ENCODE data around the gene NLRP8.
"Not testable (repeated sequence)": the region's sequence is repeated elsewhere in the genome, so short reads cannot be mapped to it uniquely, and the experiment has no call there.

Gene NLRP8

DNA sequence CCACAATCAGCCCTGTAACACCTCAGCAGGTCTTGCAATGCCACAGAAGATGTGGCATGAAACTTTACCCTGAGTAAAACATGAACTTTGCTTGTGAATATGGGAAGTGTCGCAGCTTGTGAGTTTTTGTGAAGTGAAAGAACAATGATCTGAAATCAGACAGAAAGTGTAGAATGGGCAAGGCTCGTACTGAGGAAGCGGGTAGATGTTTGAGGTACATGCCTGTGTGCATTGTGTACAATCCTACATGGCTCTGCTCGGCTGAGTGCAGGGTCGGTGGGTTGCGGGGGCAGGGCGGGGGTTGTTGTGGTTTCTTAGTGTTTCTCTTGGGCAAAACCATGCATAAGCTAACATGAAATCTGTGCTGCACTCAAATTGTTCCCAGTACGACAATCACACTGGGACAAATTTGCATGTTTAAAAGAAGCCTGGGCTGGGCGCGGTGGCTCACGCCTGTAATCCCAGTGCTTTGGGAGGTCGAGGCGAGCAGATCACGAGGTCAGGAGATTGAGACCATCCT is 16.6 kb upstream of the NLRP8 start:
- FAIRE-seq (no peak), DNase-seq (ENCODE audit: insufficient read length) (no peak)
- TF ChIP-seq POLR2AphosphoS5 (IDR thresholded peaks at IDR 0.05; ENCODE audit: low read depth, low read length) (no peak), TAF1 (IDR thresholded peaks at IDR 0.05; ENCODE audit: borderline replicate concordance, low read depth, low read length) (no peak), POLR2A (IDR thresholded peaks at IDR 0.05; ENCODE audit: low read depth, low read length) (no peak)

- TF ChIP-seq POLR2AphosphoS5 (IDR thresholded peaks at IDR 0.05; ENCODE audit: low read depth, low read length): no peak
- no peak for TF ChIP-seq POLR2A (IDR thresholded peaks at IDR 0.05; ENCODE audit: low read depth, low read length)
- no peak for TF ChIP-seq TAF1 (IDR thresholded peaks at IDR 0.05; ENCODE audit: borderline replicate concordance, low read depth, low read length)
- FAIRE-seq: no peak
- no peak for DNase-seq (ENCODE audit: insufficient read length)
Observed at GRCh38 chr19:55931936-55932386, 15.7 kb upstream of the NLRP8 start, which contains the start of gene NLRP13. Gene NLRP13 (minus strand): TSS chr19:55932336. CDS start chr19:55932311, 25 bp downstream.

DNA sequence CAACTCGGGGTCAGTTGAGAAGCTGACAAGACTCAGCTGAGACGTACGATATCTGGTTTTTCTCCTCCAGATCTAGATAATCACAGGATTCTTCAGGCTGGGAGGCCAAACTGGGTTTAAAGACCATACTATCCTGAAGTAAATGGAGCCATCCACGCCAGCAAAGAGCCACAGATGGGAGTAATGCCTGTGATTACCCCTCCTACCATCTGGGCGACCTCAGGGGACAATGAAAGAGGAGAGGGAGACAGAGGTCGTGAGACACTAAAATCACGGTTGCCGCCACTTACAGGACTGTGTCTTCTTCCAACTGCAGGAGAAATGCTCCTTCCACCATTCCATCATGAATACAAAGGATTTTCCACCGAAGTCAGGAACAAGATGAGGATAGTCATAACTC is 12.4 kb upstream of the NLRP8 start:
- TF ChIP-seq POLR2AphosphoS5 (IDR thresholded peaks at IDR 0.05; ENCODE audit: low read depth, low read length): no peak
- no peak for TF ChIP-seq POLR2A (IDR thresholded peaks at IDR 0.05; ENCODE audit: low read depth, low read length)
- no peak for TF ChIP-seq TAF1 (IDR thresholded peaks at IDR 0.05; ENCODE audit: borderline replicate concordance, low read depth, low read length)
- FAIRE-seq (no peak), DNase-seq (ENCODE audit: insufficient read length) (no peak)

DNA sequence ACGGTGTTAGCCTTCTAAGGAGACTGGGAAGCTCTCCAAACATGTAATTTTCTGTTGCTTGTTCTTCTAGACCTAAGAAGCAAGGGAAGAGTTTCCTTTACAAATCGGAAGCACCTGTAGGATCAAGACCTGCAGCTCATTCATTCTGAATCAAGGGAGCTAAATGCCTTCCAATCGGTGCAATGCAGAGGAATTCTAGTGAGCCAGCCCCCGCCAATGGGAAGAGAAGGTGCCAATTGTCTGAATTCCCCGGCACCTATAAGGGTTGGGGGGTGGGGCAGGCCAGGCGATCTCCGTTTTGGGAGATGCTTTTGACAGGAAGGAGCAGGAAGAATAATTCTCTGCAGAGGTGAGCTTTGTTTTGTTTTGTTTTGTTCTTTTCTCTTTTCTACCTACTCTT is 8.4 kb upstream of the NLRP8 start:
- TF ChIP-seq TAF1 (IDR thresholded peaks at IDR 0.05; ENCODE audit: borderline replicate concordance, low read depth, low read length) (no peak), POLR2A (IDR thresholded peaks at IDR 0.05; ENCODE audit: low read depth, low read length) (no peak), POLR2AphosphoS5 (IDR thresholded peaks at IDR 0.05; ENCODE audit: low read depth, low read length) (no peak)
- FAIRE-seq: no peak
- no peak for DNase-seq (ENCODE audit: insufficient read length)

DNA sequence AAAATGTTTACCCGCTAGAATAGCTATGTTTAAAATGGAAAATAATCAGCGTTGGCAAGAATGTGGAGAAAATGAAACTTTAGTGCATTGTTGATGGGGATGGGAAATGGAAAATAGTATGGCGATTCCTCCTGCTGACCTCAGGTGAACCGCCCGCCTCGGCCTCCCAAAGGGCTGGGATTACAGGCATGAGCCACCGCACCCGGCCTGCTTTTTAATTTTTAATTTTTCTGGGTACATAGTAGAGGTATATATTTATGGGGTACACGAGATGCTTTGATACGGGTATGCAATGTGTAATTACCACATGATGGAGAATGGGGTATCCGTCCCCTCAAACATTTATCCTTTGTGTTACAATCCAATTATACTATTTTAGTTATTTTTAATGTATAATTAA is 7.3 kb upstream of the NLRP8 start:
- no peak for TF ChIP-seq POLR2AphosphoS5 (IDR thresholded peaks at IDR 0.05; ENCODE audit: low read depth, low read length)
- no peak for TF ChIP-seq TAF1 (IDR thresholded peaks at IDR 0.05; ENCODE audit: borderline replicate concordance, low read depth, low read length)
- TF ChIP-seq POLR2A (IDR thresholded peaks at IDR 0.05; ENCODE audit: low read depth, low read length): no peak
- FAIRE-seq (no peak), DNase-seq (ENCODE audit: insufficient read length) (no peak)

- not testable (repeated sequence) for FAIRE-seq; DNase-seq (ENCODE audit: insufficient read length)
Observed at GRCh38 chr19:55950566-55950965, 2.9 kb downstream of the NLRP8 start.

DNA sequence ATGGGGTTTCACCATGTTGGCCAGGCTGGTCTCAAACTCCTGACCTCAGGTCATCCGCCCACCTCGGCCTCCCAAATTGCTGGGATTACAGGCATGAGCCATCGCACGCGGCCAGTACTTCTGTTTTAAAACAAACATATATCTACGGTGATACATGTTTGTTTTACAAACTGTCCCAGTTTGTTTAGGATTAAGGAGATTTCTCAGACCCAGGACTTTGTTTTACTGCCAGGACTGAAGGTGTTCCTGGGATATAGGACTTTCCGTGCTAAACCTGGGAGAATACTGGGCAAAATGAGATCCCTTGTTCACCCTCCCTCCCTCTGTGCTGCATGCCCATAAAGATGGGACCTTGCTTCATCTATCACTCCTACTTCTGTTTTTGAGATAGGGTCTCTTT is 8.8 kb downstream of the NLRP8 start:
- FAIRE-seq (no peak), DNase-seq (ENCODE audit: insufficient read length) (no peak)
- TF ChIP-seq TAF1 (IDR thresholded peaks at IDR 0.05; ENCODE audit: borderline replicate concordance, low read depth, low read length): no peak

- FAIRE-seq: no peak
- TF ChIP-seq TAF1 (IDR thresholded peaks at IDR 0.05; ENCODE audit: borderline replicate concordance, low read depth, low read length) (no peak), POLR2A (IDR thresholded peaks at IDR 0.05; ENCODE audit: low read depth, low read length) (no peak), POLR2AphosphoS5 (IDR thresholded peaks at IDR 0.05; ENCODE audit: low read depth, low read length) (no peak)
- DNase-seq (ENCODE audit: insufficient read length): no peak
Observed at GRCh38 chr19:55958356-55958755, 10.7 kb downstream of the NLRP8 start.

DNA sequence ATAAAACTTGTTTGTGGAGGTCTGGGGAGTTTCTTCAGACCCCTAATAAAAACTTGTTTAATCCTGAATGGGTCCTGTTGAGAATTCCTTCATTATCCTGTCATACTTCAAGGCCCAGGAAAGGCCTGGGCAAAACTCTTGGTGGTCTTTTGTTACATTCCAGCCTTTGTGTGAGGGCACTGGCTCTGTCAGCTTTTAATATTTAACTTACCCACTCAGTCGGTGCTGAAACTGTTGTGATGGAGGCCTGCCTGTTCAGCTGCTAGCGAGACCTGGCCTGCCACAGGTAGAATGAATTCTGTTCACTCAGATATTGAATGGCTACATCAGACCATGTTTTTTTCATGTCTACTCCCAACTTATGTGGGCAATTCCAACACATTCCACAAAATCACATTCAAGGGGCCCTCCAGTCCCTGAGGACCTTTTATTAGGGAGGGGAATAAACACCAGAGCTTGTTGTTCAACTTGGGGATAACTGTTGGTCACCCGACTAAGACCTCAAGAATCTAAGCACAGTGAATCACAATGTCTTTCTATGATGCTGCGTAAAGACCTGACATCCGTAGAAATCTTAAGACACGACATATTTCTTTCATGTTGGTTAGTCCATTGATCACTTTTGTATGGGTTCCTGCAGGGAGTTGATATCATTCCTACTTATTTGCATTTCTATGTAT is 12.5 kb downstream of the NLRP8 start:
- DNase-seq (ENCODE audit: insufficient read length) (no peak), FAIRE-seq (no peak)
- no peak for TF ChIP-seq POLR2AphosphoS5 (IDR thresholded peaks at IDR 0.05; ENCODE audit: low read depth, low read length)
- TF ChIP-seq TAF1 (IDR thresholded peaks at IDR 0.05; ENCODE audit: borderline replicate concordance, low read depth, low read length): no peak
- no peak for TF ChIP-seq POLR2A (IDR thresholded peaks at IDR 0.05; ENCODE audit: low read depth, low read length)

DNA sequence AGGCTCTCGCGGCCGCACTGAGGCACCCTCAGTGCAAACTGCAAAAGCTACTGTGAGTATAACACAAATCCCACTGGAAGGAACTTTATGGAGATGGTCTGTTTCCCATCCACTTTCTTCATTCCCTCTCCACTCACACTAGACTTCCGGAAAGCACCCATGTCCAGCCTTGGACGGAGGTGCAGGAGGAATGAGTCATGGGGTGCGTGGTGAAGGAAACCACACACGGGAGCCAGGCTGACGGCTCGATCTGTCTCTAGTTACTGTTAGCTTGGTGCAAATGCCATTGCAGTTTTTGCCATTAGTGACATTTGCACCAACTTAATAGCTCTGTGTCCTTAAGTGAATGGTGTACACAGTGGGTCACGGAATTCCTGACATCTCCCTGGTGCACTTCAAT is 14.6 kb downstream of the NLRP8 start:
- TF ChIP-seq POLR2AphosphoS5 (IDR thresholded peaks at IDR 0.05; ENCODE audit: low read depth, low read length) (no peak), TAF1 (IDR thresholded peaks at IDR 0.05; ENCODE audit: borderline replicate concordance, low read depth, low read length) (no peak), POLR2A (IDR thresholded peaks at IDR 0.05; ENCODE audit: low read depth, low read length) (no peak)
- FAIRE-seq: no peak
- DNase-seq (ENCODE audit: insufficient read length): no peak

DNA sequence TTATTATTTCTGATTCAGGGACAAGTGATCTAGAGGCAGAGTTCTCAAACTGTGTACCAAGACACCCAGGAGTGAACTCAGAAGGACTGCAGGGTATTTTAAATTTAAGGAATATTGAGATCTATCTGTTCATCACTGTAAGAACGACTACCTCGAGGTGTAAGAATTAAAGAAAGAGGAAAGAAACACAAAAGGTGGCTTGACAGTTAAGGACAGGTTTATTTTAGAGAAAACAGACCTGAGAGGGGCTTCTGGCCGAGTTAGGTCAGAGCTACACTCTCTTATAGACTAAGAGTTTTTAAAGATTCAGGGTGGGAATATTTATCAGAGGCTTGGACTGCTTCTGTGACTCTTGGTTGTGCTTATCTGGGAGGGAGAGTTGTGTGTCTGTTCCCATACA is 26.4 kb downstream of the NLRP8 start:
- TF ChIP-seq TAF1 (IDR thresholded peaks at IDR 0.05; ENCODE audit: borderline replicate concordance, low read depth, low read length): no peak
- TF ChIP-seq POLR2AphosphoS5 (IDR thresholded peaks at IDR 0.05; ENCODE audit: low read depth, low read length): no peak
- FAIRE-seq: no peak

DNA sequence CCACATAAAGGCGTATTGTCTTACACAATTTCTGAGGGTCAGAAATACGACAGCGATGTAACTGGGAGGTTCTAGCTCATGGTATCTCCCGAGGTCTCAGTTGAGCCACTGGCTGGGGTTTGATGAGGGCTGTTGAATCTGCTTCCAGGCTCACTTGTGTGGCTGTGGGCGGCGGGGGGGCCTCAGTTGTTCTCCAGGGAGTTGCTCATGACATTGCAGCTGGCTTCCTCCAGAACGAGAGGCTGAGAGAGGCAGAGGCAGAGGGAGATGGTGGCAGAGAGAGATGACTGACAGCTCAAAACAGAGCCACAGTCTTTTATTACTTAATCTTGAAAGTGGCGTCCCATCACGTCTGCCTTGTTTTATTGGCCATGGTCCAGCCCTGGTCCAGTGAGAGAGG is 32.8 kb downstream of the NLRP8 start:
- TF ChIP-seq POLR2AphosphoS5 (IDR thresholded peaks at IDR 0.05; ENCODE audit: low read depth, low read length) (no peak), TAF1 (IDR thresholded peaks at IDR 0.05; ENCODE audit: borderline replicate concordance, low read depth, low read length) (no peak), POLR2A (IDR thresholded peaks at IDR 0.05; ENCODE audit: low read depth, low read length) (no peak)
- DNase-seq (ENCODE audit: insufficient read length) (no peak), FAIRE-seq (no peak)

More for the DNA sequence above, 26.4 kb downstream of the NLRP8 start:
- no peak for DNase-seq (ENCODE audit: insufficient read length)

Data from GM12892 (cell line).